ENCODE measurements around the gene TRAF7.

The TRAF7 gene

GRCh38 chr16:2158262-2158638 lies 2.7 kb downstream of the TRAF7 start:
- Histone ChIP-seq H3K4me3 (ENCODE audit: low read depth in 1 of 2, low read length in 2 of 2) (0 out of 4 replicates have a peak overlapping the region, but pooled peaks of 1 of the 2 experiments have one; percentile 95), H3K9me3 (ENCODE audit: insufficient read depth, low read length, severe bottlenecking) (peaks cover under 1% of the 10 kb centered on the region), H3K27ac (ENCODE audit: low read length) (0 out of 2 replicates have a peak overlapping the region, but pooled peaks have one; percentile 18), H3K9ac (ENCODE audit: low read depth, low read length) (peak overlapping the region; percentile 79), H3K27me3 (ENCODE audit: insufficient read depth, low read length, poor library complexity) (no peaks in the 10 kb centered on the region), H2AFZ (ENCODE audit: low read depth, low read length) (no peak overlapping the region), H3K36me3 (ENCODE audit: insufficient read depth, low read length) (peaks cover 35% of the 10 kb centered on the region), H4K20me1 (ENCODE audit: insufficient read depth, low read length) (peaks cover 83% of the 10 kb centered on the region), H3K4me1 (ENCODE audit: insufficient read depth, low read length) (peaks cover 40% of the 10 kb centered on the region), H3K79me2 (ENCODE audit: insufficient read depth, low read length) (peaks cover 92% of the 10 kb centered on the region), H3K4me2 (ENCODE audit: insufficient read depth, low read length) (peak overlapping the region; percentile 72)
- ATAC-seq (ENCODE audit: insufficient read depth, low read depth): no peak
- TF ChIP-seq CTCF (IDR thresholded peaks at IDR 0.05; ENCODE audit: borderline replicate concordance, extremely low read depth, low read length, poor library complexity, severe bottlenecking) (no peak), EZH2 (IDR thresholded peaks at IDR 0.05; ENCODE audit: borderline replicate concordance, low read depth, low read length, severe bottlenecking) (no peak)
- no peak for DNase-seq

GRCh38 chr16:2159175-2159838 lies 3.7 kb downstream of the TRAF7 start:
- Histone ChIP-seq H3K4me3 (ENCODE audit: low read depth in 1 of 2, low read length in 2 of 2) (no peak overlapping the region), H3K27ac (ENCODE audit: low read length) (no peak overlapping the region; the same call in 1 of the 2 replicates), H3K36me3 (ENCODE audit: insufficient read depth, low read length) (peaks cover 31% of the 10 kb centered on the region), H3K4me1 (ENCODE audit: insufficient read depth, low read length) (peaks cover 29% of the 10 kb centered on the region), H4K20me1 (ENCODE audit: insufficient read depth, low read length) (peaks cover 79% of the 10 kb centered on the region), H3K9me3 (ENCODE audit: insufficient read depth, low read length, severe bottlenecking) (peaks cover 11% of the 10 kb centered on the region), H3K27me3 (ENCODE audit: insufficient read depth, low read length, poor library complexity) (no peaks in the 10 kb centered on the region), H2AFZ (ENCODE audit: low read depth, low read length) (no peak overlapping the region), H3K9ac (ENCODE audit: low read depth, low read length) (peak overlapping the region; percentile 79; the same call in 1 of the 2 replicates), H3K4me2 (ENCODE audit: insufficient read depth, low read length) (no peak overlapping the region), H3K79me2 (ENCODE audit: insufficient read depth, low read length) (peaks cover 92% of the 10 kb centered on the region)
- TF ChIP-seq CTCF (IDR thresholded peaks at IDR 0.05; ENCODE audit: borderline replicate concordance, extremely low read depth, low read length, poor library complexity, severe bottlenecking): no peak
- no peak for TF ChIP-seq EZH2 (IDR thresholded peaks at IDR 0.05; ENCODE audit: borderline replicate concordance, low read depth, low read length, severe bottlenecking)
- no peak for ATAC-seq (ENCODE audit: insufficient read depth, low read depth)
- DNase-seq: no peak

GRCh38 chr16:2160915-2161551 lies 5.5 kb downstream of the TRAF7 start:
- H3K27ac ChIP-seq (ENCODE audit: low read length): no peak overlapping the region
- H3K79me2 ChIP-seq (ENCODE audit: insufficient read depth, low read length): peaks cover 91% of the 10 kb centered on the region
- no peak overlapping the region for H3K4me2 ChIP-seq (ENCODE audit: insufficient read depth, low read length)
- H3K4me1 ChIP-seq (ENCODE audit: insufficient read depth, low read length): peaks cover 27% of the 10 kb centered on the region
- no peak overlapping the region for H2AFZ ChIP-seq (ENCODE audit: low read depth, low read length)
- no peaks in the 10 kb centered on the region for H3K27me3 ChIP-seq (ENCODE audit: insufficient read depth, low read length, poor library complexity)
- peaks cover 32% of the 10 kb centered on the region for H3K36me3 ChIP-seq (ENCODE audit: insufficient read depth, low read length)
- no peak overlapping the region for H3K4me3 ChIP-seq (ENCODE audit: low read depth in 1 of 2, low read length in 2 of 2)
- H3K9ac ChIP-seq (ENCODE audit: low read depth, low read length): no peak overlapping the region
- ATAC-seq (ENCODE audit: insufficient read depth, low read depth) (no peak), DNase-seq (no peak)
- peaks cover 72% of the 10 kb centered on the region for H4K20me1 ChIP-seq (ENCODE audit: insufficient read depth, low read length)
- peaks cover 11% of the 10 kb centered on the region for H3K9me3 ChIP-seq (ENCODE audit: insufficient read depth, low read length, severe bottlenecking)
- TF ChIP-seq EZH2 (IDR thresholded peaks at IDR 0.05; ENCODE audit: borderline replicate concordance, low read depth, low read length, severe bottlenecking) (no peak), CTCF (IDR thresholded peaks at IDR 0.05; ENCODE audit: borderline replicate concordance, extremely low read depth, low read length, poor library complexity, severe bottlenecking) (no peak)

All from DND-41 (cell line).